Liver (tissue), 9 donors: ENCODE results near the gene CNP. TPM values are rescaled to one million over a fixed set of nuclear protein-coding genes. Genes with fewer than 3 reads are reported as not detected.
A peak's percentile ranks its signal among the peaks of the same experiment; 100 is the strongest.

Source experiments
- DNase-seq: peaks from one replicate; pipeline ENCODE4 v3.0.0-alpha.2; 2017; ENCODE audit warnings: low spot score
- H3K27ac ChIP-seq, 2 donors: one replicate each; pipeline ENCODE4 v1.7.0; 2013; ENCODE audit warnings: inconsistent platforms in 2 of 2, low read length in 2 of 2, control low read depth in 1 of 2, low read depth in 1 of 2, mild to moderate bottlenecking in 1 of 2
- H3K27me3 ChIP-seq, 4 donors: one replicate each; pipeline versions ENCODE4 v1.6.1 to v1.7.0; 2013; ENCODE audit warnings: low read length in 3 of 4, inconsistent platforms in 1 of 4, mild to moderate bottlenecking in 1 of 4, moderate library complexity in 1 of 4; ENCODE audit not compliant: control insufficient read depth in 4 of 4, insufficient read depth in 4 of 4
- H3K36me3 ChIP-seq, 4 donors: one replicate each; pipeline versions ENCODE4 v1.6.1 to v1.7.0; 2013; ENCODE audit warnings: low read length in 3 of 4, mild to moderate bottlenecking in 3 of 4, low read depth in 1 of 4, moderate library complexity in 1 of 4; ENCODE audit not compliant: control insufficient read depth in 4 of 4, insufficient read depth in 3 of 4
- H3K4me1 ChIP-seq, 4 donors: one replicate each; pipeline versions ENCODE4 v1.6.1 to v1.7.0; 2013; ENCODE audit warnings: low read length in 3 of 4, mild to moderate bottlenecking in 3 of 4, moderate library complexity in 1 of 4; ENCODE audit not compliant: control insufficient read depth in 4 of 4, insufficient read depth in 4 of 4
- H3K4me3 ChIP-seq, 3 donors: one replicate each; pipeline versions ENCODE4 v1.6.1 to v1.7.0; 2013; ENCODE audit warnings: low read length in 3 of 3, control low read depth in 1 of 3, low read depth in 1 of 3, mild to moderate bottlenecking in 1 of 3
- H3K9ac ChIP-seq, 2 donors: one replicate each; pipeline ENCODE4 v1.7.0; 2013; ENCODE audit warnings: low read length in 2 of 2, mild to moderate bottlenecking in 2 of 2, moderate library complexity in 2 of 2, control low read depth in 1 of 2, low read depth in 1 of 2
- H3K9me3 ChIP-seq, 4 donors: one replicate each; pipeline versions ENCODE4 v1.6.1 to v1.7.0; 2013; ENCODE audit warnings: low read length in 3 of 4; ENCODE audit not compliant: control insufficient read depth in 4 of 4
- FOXA1 ChIP-seq: IDR thresholded peaks from 2 replicates; pipeline ENCODE4 v1.6.1; 2016; ENCODE audit warnings: antibody characterized with exemption
- FOXA2 ChIP-seq: IDR thresholded peaks from 2 replicates; pipeline ENCODE4 v1.6.1; 2016; ENCODE audit warnings: antibody characterized with exemption
- GABPA ChIP-seq, 2 donors: IDR thresholded peaks in 1 of 2; conservative IDR thresholded peaks in 1 of 2; 2 replicates each; pipeline ENCODE4 v1.6.1; 2016; ENCODE audit warnings: antibody characterized with exemption in 2 of 2, mild to moderate bottlenecking in 1 of 2, moderate library complexity in 1 of 2
- HNF4G ChIP-seq: IDR thresholded peaks from 2 replicates; pipeline ENCODE4 v1.6.1; 2016; ENCODE audit warnings: antibody characterized with exemption
- JUND ChIP-seq, 2 donors: IDR thresholded peaks; 2 replicates each; pipeline ENCODE4 v1.6.1; 2016; ENCODE audit warnings: antibody characterized with exemption in 2 of 2
- NR2F2 ChIP-seq: IDR thresholded peaks from 2 replicates; pipeline ENCODE4 v1.6.1; 2016; ENCODE audit warnings: antibody characterized with exemption
- RAD21 ChIP-seq, 2 donors: IDR thresholded peaks; 2 replicates each; pipeline ENCODE4 v1.6.1; 2016; ENCODE audit warnings: antibody characterized with exemption in 2 of 2, mild to moderate bottlenecking in 2 of 2
- RXRA ChIP-seq, 2 donors: IDR thresholded peaks; 2 replicates each; pipeline ENCODE4 v1.6.1; 2017 to 2018; ENCODE audit warnings: antibody characterized with exemption in 2 of 2, mild to moderate bottlenecking in 1 of 2
- TAF1 ChIP-seq: conservative IDR thresholded peaks from 2 replicates; pipeline ENCODE4 v1.6.1; 2016; ENCODE audit warnings: antibody characterized with exemption, mild to moderate bottlenecking
- YY1 ChIP-seq: IDR thresholded peaks from 2 replicates; pipeline ENCODE4 v1.6.1; 2016; ENCODE audit warnings: antibody characterized with exemption, mild to moderate bottlenecking
- ZBTB33 ChIP-seq: IDR thresholded peaks from 2 replicates; pipeline ENCODE4 v1.6.1; 2016; ENCODE audit warnings: antibody characterized with exemption
- whole genome bisulfite sequencing: extraction: QIAGEN DNeasy Blood & Tissue Kit; methylation state at CpG from one replicate; pipeline ENCODE4 v1.1.7; 2013; 5-methylcytosine and 5-hydroxymethylcytosine counted together
- polyA plus RNA-seq, 2 donors: library from polyadenylated mRNA; stranded (reverse) in 1 of 2; unstranded in 1 of 2; fragments of 200-250 nt in 1 of 2; fragments of >200 nt in 1 of 2; fragmentation: Nextera tagmentation in 1 of 2; extraction: Ambion mirVana in 1 of 2; gene quantifications; one replicate each; pipeline versions ENCODE4 v1.2.1 to v1.2.3, GENCODE V29; 2013 to 2015
- total RNA-seq, 2 donors: library from RNA; depleted of rRNA; stranded (reverse); fragments of >200 nt; gene quantifications; one replicate each; pipeline ENCODE4 v1.2.3, GENCODE V29; 2014
- TF ChIP-seq, protein P1 (sequence below): IDR thresholded peaks from 2 replicates; pipeline ENCODE4 v1.6.1; 2016; ENCODE audit warnings: antibody characterized with exemption, mild to moderate bottlenecking
- TF ChIP-seq, protein P2 (sequence below): fragments of 150-350 bp; IDR thresholded peaks from 2 replicates; pipeline ENCODE4 v1.5.1; 2017; ENCODE audit warnings: improper control_type of control experiment, low read depth, low read length; ENCODE audit not compliant: missing input control
- TF ChIP-seq, protein P3 (sequence below): IDR thresholded peaks from 2 replicates; pipeline ENCODE4 v1.6.1; 2016; ENCODE audit warnings: antibody characterized with exemption
- donor health status: healthy.
- donor health status: healthy.
- donor health status: healthy.
- donor health status: healthy.
- donor health status: healthy.

CNP gene
- total and polyA plus RNA-seq, 4 donors: 25.3 to 38.3 (median 30.2) TPM

DNA sequence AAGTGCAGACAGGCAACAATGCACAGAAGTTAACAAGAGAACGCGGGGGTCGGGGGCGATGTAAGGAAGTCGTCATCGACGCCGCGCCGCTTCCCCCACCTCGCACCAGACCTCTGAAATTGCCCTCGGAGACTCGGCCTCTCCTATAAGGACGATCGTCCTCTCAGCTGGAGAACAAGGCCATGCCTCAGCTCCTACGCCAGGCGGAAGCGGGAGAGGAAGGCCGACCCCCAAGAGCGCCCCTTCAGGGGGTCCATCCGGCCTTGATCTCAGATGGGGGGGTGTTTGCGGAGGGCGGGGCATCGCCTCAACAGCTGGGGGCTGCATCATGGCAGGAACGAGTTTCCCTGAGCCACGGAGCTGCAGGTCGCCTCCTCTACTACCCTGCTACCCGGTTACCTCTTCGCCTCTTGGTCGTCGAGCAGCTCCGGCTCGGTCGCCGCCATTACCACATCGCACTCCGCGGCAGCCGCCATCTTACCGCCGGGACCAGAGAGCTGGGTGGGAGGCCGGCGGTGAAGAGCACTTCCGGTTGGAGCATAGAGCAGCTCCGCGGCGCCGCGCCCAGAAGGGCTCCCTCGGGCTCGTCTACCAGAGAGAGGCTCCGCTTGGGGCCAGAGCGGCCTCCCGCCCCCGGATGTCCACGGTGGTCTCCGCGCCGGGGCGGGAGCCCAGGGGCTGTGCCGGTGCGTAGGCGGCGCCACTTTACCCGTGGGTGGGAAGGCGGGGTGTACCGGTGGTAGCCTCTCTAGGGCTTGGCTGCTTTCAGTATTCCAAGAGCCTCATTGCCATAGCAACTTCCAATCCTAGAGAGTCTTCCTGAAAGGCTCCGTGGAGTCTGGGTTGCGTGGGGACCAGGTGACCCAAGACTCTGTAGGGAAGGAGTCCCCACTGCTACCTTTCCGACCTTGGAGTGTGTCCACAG lies 50.6 kb downstream of the CNP start, which contains the start of gene DNAJC7 (continued):
- TF ChIP-seq, protein P1, sequence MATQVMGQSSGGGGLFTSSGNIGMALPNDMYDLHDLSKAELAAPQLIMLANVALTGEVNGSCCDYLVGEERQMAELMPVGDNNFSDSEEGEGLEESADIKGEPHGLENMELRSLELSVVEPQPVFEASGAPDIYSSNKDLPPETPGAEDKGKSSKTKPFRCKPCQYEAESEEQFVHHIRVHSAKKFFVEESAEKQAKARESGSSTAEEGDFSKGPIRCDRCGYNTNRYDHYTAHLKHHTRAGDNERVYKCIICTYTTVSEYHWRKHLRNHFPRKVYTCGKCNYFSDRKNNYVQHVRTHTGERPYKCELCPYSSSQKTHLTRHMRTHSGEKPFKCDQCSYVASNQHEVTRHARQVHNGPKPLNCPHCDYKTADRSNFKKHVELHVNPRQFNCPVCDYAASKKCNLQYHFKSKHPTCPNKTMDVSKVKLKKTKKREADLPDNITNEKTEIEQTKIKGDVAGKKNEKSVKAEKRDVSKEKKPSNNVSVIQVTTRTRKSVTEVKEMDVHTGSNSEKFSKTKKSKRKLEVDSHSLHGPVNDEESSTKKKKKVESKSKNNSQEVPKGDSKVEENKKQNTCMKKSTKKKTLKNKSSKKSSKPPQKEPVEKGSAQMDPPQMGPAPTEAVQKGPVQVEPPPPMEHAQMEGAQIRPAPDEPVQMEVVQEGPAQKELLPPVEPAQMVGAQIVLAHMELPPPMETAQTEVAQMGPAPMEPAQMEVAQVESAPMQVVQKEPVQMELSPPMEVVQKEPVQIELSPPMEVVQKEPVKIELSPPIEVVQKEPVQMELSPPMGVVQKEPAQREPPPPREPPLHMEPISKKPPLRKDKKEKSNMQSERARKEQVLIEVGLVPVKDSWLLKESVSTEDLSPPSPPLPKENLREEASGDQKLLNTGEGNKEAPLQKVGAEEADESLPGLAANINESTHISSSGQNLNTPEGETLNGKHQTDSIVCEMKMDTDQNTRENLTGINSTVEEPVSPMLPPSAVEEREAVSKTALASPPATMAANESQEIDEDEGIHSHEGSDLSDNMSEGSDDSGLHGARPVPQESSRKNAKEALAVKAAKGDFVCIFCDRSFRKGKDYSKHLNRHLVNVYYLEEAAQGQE: peak; percentile 61
- peak; percentile 99 for TF ChIP-seq YY1

GRCh38 chr17:42017866-42018200 lies 51.2 kb downstream of the CNP start:
- Histone ChIP-seq H3K36me3 (peaks cover 3 to 8% (median 6%) of the 10 kb centered on the region in 4 donors), H3K9ac (peak overlapping the region; percentile 77 to 99), H3K27me3 (no peaks in the 10 kb centered on the region), H3K4me1 (peaks cover 0 to 36% (median 31%) of the 10 kb centered on the region in 4 donors), H3K4me3 (peak overlapping the region; percentile 77 to 96 (median 96)), H3K9me3 (no peaks in the 10 kb centered on the region), H3K27ac (peak overlapping the region; percentile 88 to 94)
- WGBS: 9% methylated on average over 11 of the region's 11 CpGs
- no peak for TF ChIP-seq YY1
- TF ChIP-seq, protein P2, sequence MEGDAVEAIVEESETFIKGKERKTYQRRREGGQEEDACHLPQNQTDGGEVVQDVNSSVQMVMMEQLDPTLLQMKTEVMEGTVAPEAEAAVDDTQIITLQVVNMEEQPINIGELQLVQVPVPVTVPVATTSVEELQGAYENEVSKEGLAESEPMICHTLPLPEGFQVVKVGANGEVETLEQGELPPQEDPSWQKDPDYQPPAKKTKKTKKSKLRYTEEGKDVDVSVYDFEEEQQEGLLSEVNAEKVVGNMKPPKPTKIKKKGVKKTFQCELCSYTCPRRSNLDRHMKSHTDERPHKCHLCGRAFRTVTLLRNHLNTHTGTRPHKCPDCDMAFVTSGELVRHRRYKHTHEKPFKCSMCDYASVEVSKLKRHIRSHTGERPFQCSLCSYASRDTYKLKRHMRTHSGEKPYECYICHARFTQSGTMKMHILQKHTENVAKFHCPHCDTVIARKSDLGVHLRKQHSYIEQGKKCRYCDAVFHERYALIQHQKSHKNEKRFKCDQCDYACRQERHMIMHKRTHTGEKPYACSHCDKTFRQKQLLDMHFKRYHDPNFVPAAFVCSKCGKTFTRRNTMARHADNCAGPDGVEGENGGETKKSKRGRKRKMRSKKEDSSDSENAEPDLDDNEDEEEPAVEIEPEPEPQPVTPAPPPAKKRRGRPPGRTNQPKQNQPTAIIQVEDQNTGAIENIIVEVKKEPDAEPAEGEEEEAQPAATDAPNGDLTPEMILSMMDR: no peak
- no peak for TF ChIP-seq FOXA1
- TF ChIP-seq RAD21 (IDR thresholded peaks at IDR 0.05): no peak
- TF ChIP-seq GABPA (IDR thresholded peaks at IDR 0.05 in 1 of 2, conservative IDR thresholded peaks at IDR 0.05 in 1 of 2): no peak
- no peak for TF ChIP-seq NR2F2
- TF ChIP-seq JUND (IDR thresholded peaks at IDR 0.05): no peak
- no peak for TF ChIP-seq TAF1
- no peak for TF ChIP-seq ZBTB33
- TF ChIP-seq, protein P1: no peak
- TF ChIP-seq, protein P3, sequence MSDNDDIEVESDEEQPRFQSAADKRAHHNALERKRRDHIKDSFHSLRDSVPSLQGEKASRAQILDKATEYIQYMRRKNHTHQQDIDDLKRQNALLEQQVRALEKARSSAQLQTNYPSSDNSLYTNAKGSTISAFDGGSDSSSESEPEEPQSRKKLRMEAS: no peak
- TF ChIP-seq HNF4G: no peak
- TF ChIP-seq FOXA2: no peak
- no peak for TF ChIP-seq RXRA (IDR thresholded peaks at IDR 0.05)
- DNase-seq: no peak
